Gastroesophageal sphincter (tissue), 3 donors: ENCODE results near the gene MAPK6.

Experiments used
- EP300 ChIP-seq: sonication (generic); formaldehyde crosslinking; IDR thresholded peaks from one replicate; pipeline ENCODE4 v1.6.1; 2017; ENCODE audit warnings: antibody characterized with exemption, mild to moderate bottlenecking
- POLR2A ChIP-seq, 2 donors: fragments of 450-650 bp; IDR thresholded peaks; one replicate each; pipeline ENCODE4 v1.6.1; 2017; ENCODE audit warnings: antibody characterized with exemption in 2 of 2, mild to moderate bottlenecking in 2 of 2, moderate library complexity in 1 of 2
- POLR2AphosphoS5 ChIP-seq: sonication (generic); formaldehyde crosslinking; IDR thresholded peaks from one replicate; pipeline ENCODE4 v1.6.1; 2017; ENCODE audit warnings: antibody characterized with exemption
- TF ChIP-seq, protein P1 (sequence below), 4 experiments: fragments of 200-600 bp in 2 of 4; fragments of 450-650 bp in 2 of 4; sonication (generic) in 1 of 4; IDR thresholded peaks; one replicate each; pipeline ENCODE4 v1.5.1; 2017 to 2019; ENCODE audit warnings: antibody characterized with exemption in 4 of 4, mild to moderate bottlenecking in 2 of 4, moderate library complexity in 2 of 4

DNA sequence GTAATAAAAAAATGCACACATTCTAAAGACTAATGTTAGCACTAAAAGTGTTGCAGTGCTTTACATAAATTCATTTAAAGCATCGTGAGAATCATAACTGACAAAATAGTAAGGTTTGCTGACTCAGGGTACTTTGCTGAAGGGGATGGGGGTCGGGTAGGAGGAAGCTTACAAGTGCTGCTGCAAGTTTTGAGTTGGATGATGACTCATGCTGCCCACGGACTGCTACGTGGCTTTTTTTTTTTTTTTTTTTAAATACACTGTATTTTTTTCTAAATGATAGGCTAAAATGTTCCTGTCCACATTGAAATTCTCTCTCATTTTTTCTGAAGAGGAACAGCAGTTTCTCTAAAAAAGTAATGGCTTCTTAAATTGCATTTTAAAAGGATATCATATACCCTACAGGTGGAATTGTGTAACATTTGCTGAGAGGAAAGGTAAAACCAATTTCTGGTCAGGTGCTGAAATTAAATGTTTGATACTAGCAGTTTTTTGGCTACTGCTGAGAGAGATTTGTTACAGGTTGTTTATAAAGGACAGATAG is 2.2 kb downstream of the MAPK6 start:
- TF ChIP-seq, protein P1, sequence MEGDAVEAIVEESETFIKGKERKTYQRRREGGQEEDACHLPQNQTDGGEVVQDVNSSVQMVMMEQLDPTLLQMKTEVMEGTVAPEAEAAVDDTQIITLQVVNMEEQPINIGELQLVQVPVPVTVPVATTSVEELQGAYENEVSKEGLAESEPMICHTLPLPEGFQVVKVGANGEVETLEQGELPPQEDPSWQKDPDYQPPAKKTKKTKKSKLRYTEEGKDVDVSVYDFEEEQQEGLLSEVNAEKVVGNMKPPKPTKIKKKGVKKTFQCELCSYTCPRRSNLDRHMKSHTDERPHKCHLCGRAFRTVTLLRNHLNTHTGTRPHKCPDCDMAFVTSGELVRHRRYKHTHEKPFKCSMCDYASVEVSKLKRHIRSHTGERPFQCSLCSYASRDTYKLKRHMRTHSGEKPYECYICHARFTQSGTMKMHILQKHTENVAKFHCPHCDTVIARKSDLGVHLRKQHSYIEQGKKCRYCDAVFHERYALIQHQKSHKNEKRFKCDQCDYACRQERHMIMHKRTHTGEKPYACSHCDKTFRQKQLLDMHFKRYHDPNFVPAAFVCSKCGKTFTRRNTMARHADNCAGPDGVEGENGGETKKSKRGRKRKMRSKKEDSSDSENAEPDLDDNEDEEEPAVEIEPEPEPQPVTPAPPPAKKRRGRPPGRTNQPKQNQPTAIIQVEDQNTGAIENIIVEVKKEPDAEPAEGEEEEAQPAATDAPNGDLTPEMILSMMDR (IDR thresholded peaks at IDR 0.05): no peak
- TF ChIP-seq POLR2AphosphoS5 (peak; percentile 23), POLR2A (IDR thresholded peaks at IDR 0.05) (no peak), EP300 (no peak)
